H1 (cell line): ENCODE results near the gene PDZD11. TPM values are rescaled to one million over a fixed set of nuclear protein-coding genes. Genes with fewer than 3 reads are reported as not detected.

Source experiments
- CTCF ChIA-PET: fragments of 300-600 bp; sonication (Branson Sonifier 250); formaldehyde crosslinking; loops from one replicate; lab custom pipeline; 2021; ENCODE audit not compliant: partially characterized antibody; lab: Charles Lee
- POLR2A ChIA-PET: fragments of 300-600 bp; sonication (Branson Sonifier 250); formaldehyde crosslinking; loops from one replicate; lab custom pipeline; 2021; ENCODE audit warnings: inconsistent platforms; ENCODE audit not compliant: partially characterized antibody; lab: Charles Lee
- DNase-seq, 2 experiments: peaks; one replicate each; pipeline versions ENCODE4 v3.0.0 to v3.0.0-alpha.2; 2010 to 2022; ENCODE audit warnings: low spot score in 2 of 2, low read depth in 1 of 2, mixed read lengths in 1 of 2
- FAIRE-seq: peaks from 2 replicates; lab custom pipeline; 2011; peaks lifted over from hg19 to GRCh38; lab: Jason Lieb, UNC
- H2AFZ ChIP-seq: 2 replicates; pipeline ENCODE4 v1.8.1; 2012; ENCODE audit warnings: low read length, inconsistent platforms
- H2AK5ac ChIP-seq: 2 replicates; pipeline ENCODE4 v1.6.1; 2013; ENCODE audit warnings: low read depth, low read length
- H2BK120ac ChIP-seq: replicated peaks from 2 replicates; pipeline ENCODE3; 2013; ENCODE audit warnings: low read depth, low read length, inconsistent platforms
- H2BK12ac ChIP-seq: 2 replicates; pipeline ENCODE4 v1.6.1; 2013; ENCODE audit warnings: low read depth, low read length
- H2BK15ac ChIP-seq: 2 replicates; pipeline ENCODE4 v1.6.1; 2013; ENCODE audit warnings: low read length
- H2BK20ac ChIP-seq: 2 replicates; pipeline ENCODE4 v1.6.1; 2013; ENCODE audit warnings: low read length
- H2BK5ac ChIP-seq: 2 replicates; pipeline ENCODE4 v1.6.1; 2013; ENCODE audit warnings: low read depth, low read length
- H3K14ac ChIP-seq: 2 replicates; pipeline ENCODE4 v1.6.1; 2013; ENCODE audit warnings: inconsistent platforms; ENCODE audit not compliant: insufficient read length
- H3K18ac ChIP-seq: 2 replicates; pipeline ENCODE4 v1.6.1; 2013; ENCODE audit warnings: low read length; ENCODE audit errors: extremely low read depth
- H3K23ac ChIP-seq: 2 replicates; pipeline ENCODE4 v1.6.1; 2013; ENCODE audit warnings: inconsistent platforms; ENCODE audit not compliant: insufficient read length
- H3K23me2 ChIP-seq: 2 replicates; pipeline ENCODE4 v1.6.1; 2013; ENCODE audit warnings: low read depth, low read length
- H3K27ac ChIP-seq: 2 replicates; pipeline ENCODE4 v1.6.1; 2011; ENCODE audit warnings: low read depth, low read length, inconsistent platforms
- H3K27me3 ChIP-seq, 4 experiments: replicated peaks in 1 of 4; 1 replicate in 1 of 4; 2 replicates in 3 of 4; pipeline versions ENCODE4 v1.6.1 to v1.8.1; 2011 to 2013; ENCODE audit warnings: low read length in 3 of 4, mild to moderate bottlenecking in 3 of 4, inconsistent platforms in 2 of 4, mixed read lengths in 2 of 4, moderate library complexity in 1 of 4; ENCODE audit not compliant: control insufficient read depth in 3 of 4, insufficient read depth in 3 of 4; ENCODE audit errors: extremely low read depth in 1 of 4
- H3K36me3 ChIP-seq, 4 experiments: 2 replicates each; pipeline versions ENCODE4 v1.6.1 to v1.8.1; 2011 to 2013; ENCODE audit warnings: mild to moderate bottlenecking in 4 of 4, low read length in 3 of 4, moderate library complexity in 2 of 4, control low read depth in 1 of 4, inconsistent platforms in 1 of 4; ENCODE audit not compliant: insufficient read depth in 4 of 4, control insufficient read depth in 2 of 4
- H3K4ac ChIP-seq: replicated peaks from 2 replicates; pipeline ENCODE3; 2013; ENCODE audit warnings: low read length, low read depth, mixed read lengths, inconsistent platforms; ENCODE audit not compliant: insufficient read length
- H3K4me1 ChIP-seq, 4 experiments: replicated peaks in 1 of 4; 1 replicate in 1 of 4; 2 replicates in 3 of 4; pipeline versions ENCODE4 v1.6.1 to v1.8.1; 2011 to 2013; ENCODE audit warnings: low read length in 3 of 4, inconsistent platforms in 2 of 4, mixed read lengths in 1 of 4; ENCODE audit not compliant: insufficient read depth in 4 of 4, control insufficient read depth in 3 of 4
- H3K4me2 ChIP-seq, 2 experiments: 2 replicates each; pipeline versions ENCODE4 v1.6.1 to v1.8.1; 2011 to 2013; ENCODE audit warnings: low read depth in 2 of 2, low read length in 2 of 2, control low read depth in 1 of 2, inconsistent platforms in 1 of 2, mild to moderate bottlenecking in 1 of 2; ENCODE audit not compliant: insufficient read depth in 1 of 2
- H3K4me3 ChIP-seq, 4 experiments: fragments of 200-600, 300-600 bp in 1 of 4; sonication (generic), shearing (Covaris generic), sonication (Bioruptor Twin) in 1 of 4; 2 replicates each; pipeline versions ENCODE4 v1.5.1 to v1.8.1; 2011 to 2016; ENCODE audit warnings: low read length in 4 of 4, low read depth in 3 of 4, control low read depth in 2 of 4, inconsistent platforms in 2 of 4, mild to moderate bottlenecking in 2 of 4, mixed read lengths in 1 of 4, moderate library complexity in 1 of 4; ENCODE audit not compliant: insufficient read depth in 2 of 4; ENCODE audit errors: extremely low read depth in 1 of 4
- H3K56ac ChIP-seq: replicated peaks from 2 replicates; pipeline ENCODE3; 2013; ENCODE audit warnings: low read depth, mild to moderate bottlenecking, mixed read lengths, low read length, inconsistent platforms; ENCODE audit not compliant: insufficient read length
- H3K79me1 ChIP-seq: 2 replicates; pipeline ENCODE4 v1.6.1; 2013; ENCODE audit warnings: low read depth, low read length, control low read depth
- H3K79me2 ChIP-seq, 2 experiments: 2 replicates each; pipeline versions ENCODE4 v1.6.1 to v1.8.1; 2012 to 2013; ENCODE audit warnings: low read length in 2 of 2, mild to moderate bottlenecking in 2 of 2, inconsistent platforms in 1 of 2; ENCODE audit not compliant: insufficient read depth in 2 of 2, control insufficient read depth in 1 of 2
- H3K9ac ChIP-seq, 4 experiments: replicated peaks in 1 of 4; 1 replicate in 1 of 4; 2 replicates in 3 of 4; pipeline versions ENCODE4 v1.6.1 to v1.8.1; 2011 to 2013; ENCODE audit warnings: low read depth in 3 of 4, low read length in 3 of 4, control low read depth in 2 of 4, mild to moderate bottlenecking in 2 of 4, moderate library complexity in 2 of 4, inconsistent platforms in 1 of 4; ENCODE audit errors: extremely low read depth in 1 of 4
- H3K9me3 ChIP-seq, 2 experiments: 2 replicates each; pipeline versions ENCODE4 v1.6.1 to v1.8.1; 2012 to 2013; ENCODE audit warnings: mild to moderate bottlenecking in 2 of 2, moderate library complexity in 2 of 2, control low read depth in 1 of 2, inconsistent platforms in 1 of 2, low read depth in 1 of 2, low read length in 1 of 2, mixed read lengths in 1 of 2; ENCODE audit not compliant: insufficient read depth in 2 of 2
- H4K20me1 ChIP-seq, 2 experiments: replicated peaks in 1 of 2; 2 replicates each; pipeline versions ENCODE3 to v1.8.1; 2011 to 2013; ENCODE audit warnings: inconsistent platforms in 2 of 2, low read length in 2 of 2, mild to moderate bottlenecking in 1 of 2; ENCODE audit not compliant: insufficient read depth in 2 of 2, control insufficient read depth in 1 of 2
- H4K5ac ChIP-seq: 2 replicates; pipeline ENCODE4 v1.6.1; 2013; ENCODE audit warnings: low read length, low read depth, mixed read lengths, inconsistent platforms; ENCODE audit not compliant: insufficient read length
- H4K8ac ChIP-seq: 2 replicates; pipeline ENCODE4 v1.8.0; 2013; ENCODE audit warnings: mild to moderate bottlenecking, moderate library complexity, low read length, inconsistent platforms; ENCODE audit not compliant: insufficient read depth; ENCODE audit errors: extremely low read depth
- H4K91ac ChIP-seq: replicated peaks from 2 replicates; pipeline ENCODE3; 2013; ENCODE audit warnings: low read length, mixed read lengths, inconsistent platforms; ENCODE audit not compliant: insufficient read length
- CTCF ChIP-seq, 3 experiments: IDR thresholded peaks; 1 replicate in 2 of 3; 2 replicates in 1 of 3; pipeline versions ENCODE4 v1.5.1 to v1.6.1; 2011; ENCODE audit warnings: low read length in 3 of 3, mild to moderate bottlenecking in 3 of 3, inconsistent platforms in 2 of 3, low read depth in 1 of 3, moderate library complexity in 1 of 3; ENCODE audit not compliant: insufficient read depth in 1 of 3; ENCODE audit errors: control extremely low read depth in 1 of 3
- TCF12 ChIP-seq: IDR thresholded peaks from 2 replicates; pipeline ENCODE4 v1.6.1; 2011; ENCODE audit warnings: low read depth, mild to moderate bottlenecking, low read length
- WGBS, 2 experiments: shearing (Covaris generic) in 1 of 2; methylation state at CpG; one replicate each; pipeline versions ENCODE4 v1.1.6 to v1.1.7; 2013 to 2015; ENCODE audit warnings: low lambda C conversion rate in 2 of 2, mixed read lengths in 2 of 2, inconsistent platforms in 1 of 2, low coverage in 1 of 2, missing lambda C conversion rate in 1 of 2; ENCODE audit not compliant: insufficient replicate concordance in 2 of 2, insufficient coverage in 1 of 2, insufficient read length in 1 of 2; ENCODE audit errors: extremely low coverage in 1 of 2, missing lambda C conversion rate in 1 of 2; 5-methylcytosine and 5-hydroxymethylcytosine counted together
- polyA plus RNA-seq, 7 experiments: library from polyadenylated mRNA; depleted of rRNA in 3 of 7; stranded (reverse) in 5 of 7; unstranded in 2 of 7; fragments of >200 nt in 5 of 7; fragments of 200-250 nt in 2 of 7; gene quantifications; 1 replicate in 5 of 7; 2 replicates in 1 of 7; 4 replicates in 1 of 7; pipeline versions ENCODE4 v1.2.1 to v1.2.3, GENCODE V29; 2011 to 2013; ENCODE audit warnings: missing spikeins in 2 of 7, mixed read lengths in 2 of 7
- total RNA-seq: library from RNA; stranded (reverse); fragmentation: NEBNext Ultra II Directional; extraction: Animal tissue kit (Norgen Biotek cat#: 25700); gene quantifications from 2 replicates; pipeline ENCODE4 v1.2.1, GENCODE V29; 2021

The PDZD11 gene
- total and polyA plus RNA-seq, 2 of the 8 experiments (the other 6 are each of a cell fraction or from before 2014, with no cell fraction given): 31.5 to 55.9 TPM

GRCh38 chrX:70332600-70332999, 42.9 kb upstream of the PDZD11 start:
- Histone ChIP-seq H2AFZ (no peak overlapping the region), H3K9ac (no peak overlapping the region), H2BK15ac (no peak overlapping the region), H3K36me3 (peaks cover 0 to 9% (median 0%) of the 10 kb centered on the region in 4 experiments; a peak in 4 of 8 replicates), H3K4ac (no peak overlapping the region), H3K9me3 (no peaks in the 10 kb centered on the region), H2BK20ac (no peak overlapping the region), H3K23me2 (no peaks in the 10 kb centered on the region), H3K27ac (no peak overlapping the region), H3K56ac (no peak overlapping the region), H3K27me3 (no peaks in the 10 kb centered on the region), H3K4me1 (no peaks in the 10 kb centered on the region), H3K79me1 (no peaks in the 10 kb centered on the region), H3K14ac (no peak overlapping the region), H2BK5ac (no peak overlapping the region), H4K8ac (no peak overlapping the region), H3K23ac (no peak overlapping the region), H4K20me1 (no peaks in the 10 kb centered on the region), H2BK12ac (no peak overlapping the region), H4K91ac (no peak overlapping the region), H3K18ac (no peak overlapping the region), H3K4me3 (no peak overlapping the region), H3K79me2 (no peaks in the 10 kb centered on the region), H3K4me2 (no peak overlapping the region), H2BK120ac (no peak overlapping the region), H2AK5ac (no peak overlapping the region), H4K5ac (no peak overlapping the region)
- TF ChIP-seq CTCF (IDR thresholded peaks at IDR 0.05; ENCODE audit: control extremely low read depth in 1 of 3, insufficient read depth in 1 of 3, low read depth in 1 of 3, low read length in 3 of 3): peak; percentile 7 to 46 (median 30); a peak in 2 of 4 replicates
- no peak for TF ChIP-seq TCF12
- DNase-seq (no peak), FAIRE-seq (peak; percentile 81)
- 100% methylated on average over 1 of the region's 1 CpG; no CpG with 5 or more reads in 1 of the 2 experiments for WGBS, 2 experiments
- ChIA-PET POLR2A (no interaction called here), CTCF (interaction anchor here (1.0 to 1.4 kb wide), 2 partner anchors 11 to 91 kb away, joined by 3 to 5 read pairs; partner anchors contain the start of gene GDPD2)
